NAMALWA (cell line): ENCODE results near the gene RTBDN.

Experiments
- DNase-seq: peaks from one replicate; pipeline ENCODE4 v3.0.0-alpha.2; 2015; ENCODE audit warnings: low spot score

RTBDN gene

GRCh38 chr19:12779162-12779993 lies 55.0 kb downstream of the RTBDN start:
- DNase-seq: no peak

- no peak for DNase-seq
These were observed 55.5 kb downstream of the RTBDN start for GRCh38 chr19:12778905-12779161.

GRCh38 chr19:12778017-12778904 lies 56.1 kb downstream of the RTBDN start:
- DNase-seq: peak; percentile 50

GRCh38 chr19:12777217-12778016 lies 57.0 kb downstream of the RTBDN start:
- peak; percentile 84 for DNase-seq
